CD4-positive, alpha-beta T cell treated with Interleukin-17A for 4 hours (primary cell): Measurements from ENCODE around the gene SH3GL3.

Experiments used
- DNase-seq: peaks from one replicate; pipeline ENCODE4 v3.0.0-alpha.2; 2020; ENCODE audit warnings: mixed read lengths

Gene SH3GL3

GRCh38 chr15:83510001-83510400, 62.9 kb downstream of the SH3GL3 start:
- DNase-seq, result no peak

- no peak for DNase-seq
Observed at GRCh38 chr15:83512459-83512858, 65.3 kb downstream of the SH3GL3 start.

GRCh38 chr15:83514584-83514983, 67.4 kb downstream of the SH3GL3 start:
- no peak for DNase-seq

GRCh38 chr15:83515164-83515563, 68.0 kb downstream of the SH3GL3 start:
- no peak for DNase-seq

GRCh38 chr15:83516935-83517334, 69.8 kb downstream of the SH3GL3 start:
- DNase-seq, result no peak

- no peak for DNase-seq
Observed at GRCh38 chr15:83526319-83526718, 79.2 kb downstream of the SH3GL3 start.

GRCh38 chr15:83533410-83533962, 86.3 kb downstream of the SH3GL3 start:
- no peak for DNase-seq

- DNase-seq, result no peak
Observed at GRCh38 chr15:83537606-83538005, 90.5 kb downstream of the SH3GL3 start.

- DNase-seq, result no peak
Observed at GRCh38 chr15:83538682-83539081, 91.5 kb downstream of the SH3GL3 start.

- no peak for DNase-seq
Observed at GRCh38 chr15:83545804-83546511, 98.8 kb downstream of the SH3GL3 start.

- DNase-seq, result no peak
Observed at GRCh38 chr15:83546512-83546888, 99.4 kb downstream of the SH3GL3 start.

- no peak for DNase-seq
Observed at GRCh38 chr15:83547168-83547567, 100.0 kb downstream of the SH3GL3 start.

GRCh38 chr15:83549623-83550022, 102.5 kb downstream of the SH3GL3 start:
- DNase-seq, result no peak

- DNase-seq, result no peak
Observed at GRCh38 chr15:83554558-83554957, 107.4 kb downstream of the SH3GL3 start.

- DNase-seq, result no peak
Observed at GRCh38 chr15:83555383-83555782, 108.2 kb downstream of the SH3GL3 start.

- no peak for DNase-seq
Observed at GRCh38 chr15:83556068-83556467, 108.9 kb downstream of the SH3GL3 start.

- no peak for DNase-seq
Observed at GRCh38 chr15:83556754-83557153, 109.6 kb downstream of the SH3GL3 start.

GRCh38 chr15:83558146-83558545, 111.0 kb downstream of the SH3GL3 start:
- no peak for DNase-seq

GRCh38 chr15:83559310-83559966, 112.3 kb downstream of the SH3GL3 start:
- DNase-seq, result peak; percentile 22

GRCh38 chr15:83561661-83562060, 114.5 kb downstream of the SH3GL3 start:
- no peak for DNase-seq

- no peak for DNase-seq
Observed at GRCh38 chr15:83565138-83565537, 118.0 kb downstream of the SH3GL3 start.

- no peak for DNase-seq
Observed at GRCh38 chr15:83565553-83566159, 118.5 kb downstream of the SH3GL3 start.

GRCh38 chr15:83567318-83567717, 120.2 kb downstream of the SH3GL3 start:
- DNase-seq, result no peak

GRCh38 chr15:83569341-83569740, 122.2 kb downstream of the SH3GL3 start:
- no peak for DNase-seq
